22Rv1 (cell line): ENCODE results near the gene SULT1A1.
"Not testable (repeated sequence)": the region's sequence is repeated elsewhere in the genome, so short reads cannot be mapped to it uniquely, and the experiment has no call there.

Source experiments
- H3K27ac ChIP-seq: fragments of 450-650 bp; 2 replicates; pipeline ENCODE4 v1.5.1; 2017
- ZFX ChIP-seq: fragments of 450-650 bp; IDR thresholded peaks from 2 replicates; pipeline ENCODE4 v1.6.1; 2017; ENCODE audit warnings: antibody characterized with exemption, borderline replicate concordance
- TF ChIP-seq, protein P1 (sequence below): fragments of 450-650 bp; IDR thresholded peaks from 2 replicates; pipeline ENCODE4 v1.5.1; 2017; ENCODE audit warnings: mild to moderate bottlenecking

The SULT1A1 gene

DNA sequence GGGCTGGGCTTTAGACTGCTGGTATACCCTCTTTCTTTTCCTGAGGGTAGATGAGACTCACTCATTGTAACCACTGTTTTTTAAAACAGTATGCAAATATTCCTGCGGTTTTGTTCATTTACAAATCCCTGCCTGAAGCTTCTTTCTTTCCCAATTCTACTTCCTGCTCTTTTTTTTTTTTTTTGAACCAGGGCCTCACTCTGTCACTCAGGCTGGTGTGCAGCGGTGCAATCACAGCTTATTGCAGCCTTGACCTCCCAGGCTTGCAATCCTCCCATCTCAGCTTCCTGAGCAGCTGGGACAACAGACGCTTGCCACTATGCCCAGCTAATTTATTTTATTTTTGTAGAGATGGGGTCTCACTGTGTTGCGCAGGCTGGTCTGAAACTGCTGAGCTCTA lies 8.0 kb upstream of the SULT1A1 start:
- no peak for TF ChIP-seq ZFX
- TF ChIP-seq, protein P1, sequence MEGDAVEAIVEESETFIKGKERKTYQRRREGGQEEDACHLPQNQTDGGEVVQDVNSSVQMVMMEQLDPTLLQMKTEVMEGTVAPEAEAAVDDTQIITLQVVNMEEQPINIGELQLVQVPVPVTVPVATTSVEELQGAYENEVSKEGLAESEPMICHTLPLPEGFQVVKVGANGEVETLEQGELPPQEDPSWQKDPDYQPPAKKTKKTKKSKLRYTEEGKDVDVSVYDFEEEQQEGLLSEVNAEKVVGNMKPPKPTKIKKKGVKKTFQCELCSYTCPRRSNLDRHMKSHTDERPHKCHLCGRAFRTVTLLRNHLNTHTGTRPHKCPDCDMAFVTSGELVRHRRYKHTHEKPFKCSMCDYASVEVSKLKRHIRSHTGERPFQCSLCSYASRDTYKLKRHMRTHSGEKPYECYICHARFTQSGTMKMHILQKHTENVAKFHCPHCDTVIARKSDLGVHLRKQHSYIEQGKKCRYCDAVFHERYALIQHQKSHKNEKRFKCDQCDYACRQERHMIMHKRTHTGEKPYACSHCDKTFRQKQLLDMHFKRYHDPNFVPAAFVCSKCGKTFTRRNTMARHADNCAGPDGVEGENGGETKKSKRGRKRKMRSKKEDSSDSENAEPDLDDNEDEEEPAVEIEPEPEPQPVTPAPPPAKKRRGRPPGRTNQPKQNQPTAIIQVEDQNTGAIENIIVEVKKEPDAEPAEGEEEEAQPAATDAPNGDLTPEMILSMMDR = no peak
- H3K27ac ChIP-seq = no peak overlapping the region

DNA sequence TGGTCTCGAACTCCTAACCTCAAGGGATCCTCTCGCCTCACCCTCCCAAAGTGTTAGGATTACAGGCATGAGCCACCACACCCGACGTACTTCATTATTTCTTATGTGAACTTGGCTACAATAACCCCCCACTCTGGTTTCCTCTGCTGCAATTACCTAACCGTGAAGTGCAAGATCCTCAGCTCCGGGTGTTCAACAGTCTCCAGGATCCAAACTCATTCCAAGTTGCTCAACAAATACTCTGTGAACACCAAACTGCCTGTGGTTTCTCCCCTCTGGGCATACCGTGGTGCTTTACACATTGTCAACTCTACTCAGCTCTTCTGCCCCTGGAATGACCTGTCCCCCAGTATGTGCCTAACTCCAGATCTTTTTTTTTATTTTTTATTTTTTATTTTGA lies 6.8 kb upstream of the SULT1A1 start:
- no peak for TF ChIP-seq ZFX
- TF ChIP-seq, protein P1 = no peak
- H3K27ac ChIP-seq = no peak overlapping the region

DNA sequence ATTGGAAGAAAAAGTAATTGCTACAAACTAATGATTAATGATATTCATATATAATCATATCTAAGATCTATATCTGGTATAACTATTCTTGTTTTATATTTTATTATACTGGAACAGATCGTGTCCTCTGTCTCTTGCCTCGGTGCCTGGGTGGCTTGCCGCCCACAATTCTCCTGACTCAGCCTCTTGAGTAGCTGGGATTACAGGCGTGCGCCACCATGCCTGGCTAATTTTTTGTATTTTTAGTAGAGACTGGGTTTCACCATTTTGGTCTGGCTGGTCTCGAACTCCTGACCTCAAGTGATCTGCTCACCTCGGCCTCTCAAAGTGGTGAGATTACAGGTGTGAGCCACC lies 6.4 kb upstream of the SULT1A1 start:
- TF ChIP-seq, protein P1 = peak; percentile 42
- H3K27ac ChIP-seq = not testable (repeated sequence)

DNA sequence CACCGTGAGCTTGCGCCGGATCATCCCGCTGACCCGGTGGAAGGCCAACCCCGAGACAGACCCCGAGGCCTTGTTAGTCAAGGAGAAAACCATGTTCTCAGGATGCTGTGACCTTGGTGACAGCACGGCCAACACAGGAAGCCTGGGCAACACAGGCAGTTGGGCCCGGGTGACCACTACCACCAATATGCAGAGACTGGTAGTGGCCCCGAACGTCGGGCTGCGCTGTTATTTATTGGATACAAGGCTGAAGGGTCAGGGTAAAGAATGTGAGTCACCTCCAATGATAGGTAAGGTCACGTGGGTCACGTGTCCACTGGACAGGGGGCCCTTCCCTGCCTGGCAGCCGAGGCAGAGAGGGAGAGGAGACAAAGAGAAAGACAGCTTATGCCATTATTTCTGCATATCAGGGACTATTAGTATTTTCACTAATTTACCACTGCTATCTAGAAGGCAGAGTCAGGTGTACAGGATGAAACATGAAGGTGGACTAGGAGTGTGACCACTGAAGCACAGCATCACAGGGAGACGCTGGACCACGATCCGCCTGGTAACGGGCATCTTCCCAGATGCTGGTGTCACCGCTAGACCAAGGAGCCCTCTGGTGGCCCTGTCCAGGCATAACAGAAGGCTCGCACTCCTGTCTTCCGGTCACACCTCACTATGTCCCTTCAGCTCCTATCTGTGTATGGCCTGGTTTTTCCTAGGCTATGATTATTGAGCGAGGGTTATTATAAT lies 5.8 kb upstream of the SULT1A1 start:
- TF ChIP-seq, protein P1 = peak; percentile 79
- not testable (repeated sequence) for H3K27ac ChIP-seq

DNA sequence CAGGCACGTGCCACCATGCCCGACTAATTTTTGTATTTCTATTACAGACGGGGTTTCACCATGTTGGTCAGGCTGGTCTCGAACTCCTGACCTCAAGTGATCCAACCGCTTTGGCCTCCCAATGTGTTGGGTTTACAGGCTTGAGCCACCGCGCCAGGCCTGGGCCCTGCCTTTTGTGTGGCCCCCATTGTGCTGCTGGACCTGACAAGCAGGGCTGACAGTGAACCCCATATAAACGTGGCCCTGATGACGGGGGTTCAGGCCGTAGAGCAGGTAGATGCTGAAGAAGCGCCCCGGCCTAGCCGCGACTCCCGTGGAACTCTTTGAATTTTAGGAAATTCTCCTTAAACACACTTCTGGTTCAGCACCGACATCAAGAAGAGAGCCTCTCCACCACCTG lies 4.7 kb upstream of the SULT1A1 start:
- not testable (repeated sequence) for H3K27ac ChIP-seq

DNA sequence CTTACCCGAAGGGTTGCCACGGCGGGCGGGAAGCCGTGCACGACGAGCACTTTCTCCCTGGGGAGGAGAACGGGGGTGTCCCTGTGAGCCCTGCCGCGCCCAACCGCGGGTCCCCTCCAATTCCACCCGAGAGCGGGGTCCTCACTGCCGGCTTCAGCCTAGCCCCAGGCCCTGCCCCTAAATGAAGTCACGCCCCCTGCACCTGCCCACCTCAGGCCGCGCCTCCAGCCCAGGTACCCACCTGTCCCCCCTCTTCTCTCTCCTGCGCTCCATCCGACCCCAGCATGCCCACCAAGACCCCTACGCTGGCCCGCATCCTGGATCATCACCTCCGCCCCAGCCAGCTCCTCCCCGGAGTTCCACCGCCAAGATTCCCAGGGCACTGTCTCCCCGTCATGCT lies 4.1 kb upstream of the SULT1A1 start:
- H3K27ac ChIP-seq = not testable (repeated sequence)

DNA sequence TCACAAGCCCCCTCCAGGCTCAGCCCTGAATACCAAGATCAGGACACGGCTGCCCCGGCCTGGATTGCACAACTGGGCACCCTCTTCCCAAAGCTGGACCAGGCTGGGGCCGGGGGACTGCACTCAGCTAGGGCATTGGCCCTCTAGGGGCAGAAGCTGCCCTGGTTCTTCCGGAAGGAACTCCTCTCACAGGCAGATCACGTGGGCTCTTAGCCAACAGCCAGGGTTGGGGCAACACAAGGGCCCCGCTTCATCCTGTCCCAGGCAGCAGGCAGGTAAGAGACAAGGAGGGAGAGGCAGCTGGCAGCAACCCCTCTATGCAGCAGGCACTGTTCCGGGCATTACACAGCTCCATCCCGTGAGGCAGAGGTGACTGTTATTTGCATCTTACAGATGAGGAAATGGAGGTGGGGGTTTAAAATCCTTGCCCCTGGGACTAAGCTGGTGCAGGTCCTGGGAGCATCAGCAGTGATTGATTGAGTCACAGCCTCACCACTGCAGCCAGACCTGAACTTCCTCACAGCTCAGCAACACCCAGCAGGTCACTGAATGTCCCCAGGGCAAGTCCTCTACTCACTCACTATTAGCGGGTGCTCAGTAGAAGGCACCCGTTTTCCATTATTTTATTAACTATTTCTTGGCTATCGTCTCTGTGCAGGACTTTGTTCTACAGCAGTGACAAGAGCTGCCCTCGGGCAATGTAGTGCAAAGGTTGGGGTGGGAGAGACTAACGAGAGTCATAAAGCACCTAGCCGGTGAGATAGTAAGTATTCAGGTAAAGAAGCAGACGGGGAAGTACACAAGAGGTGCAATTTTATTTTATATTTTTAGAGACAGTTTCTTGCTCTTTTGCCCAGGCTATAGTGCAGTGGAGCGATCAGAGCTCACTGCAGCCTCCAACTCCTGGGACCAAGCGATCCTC lies 2.8 kb upstream of the SULT1A1 start:
- not testable (repeated sequence) for H3K27ac ChIP-seq

DNA sequence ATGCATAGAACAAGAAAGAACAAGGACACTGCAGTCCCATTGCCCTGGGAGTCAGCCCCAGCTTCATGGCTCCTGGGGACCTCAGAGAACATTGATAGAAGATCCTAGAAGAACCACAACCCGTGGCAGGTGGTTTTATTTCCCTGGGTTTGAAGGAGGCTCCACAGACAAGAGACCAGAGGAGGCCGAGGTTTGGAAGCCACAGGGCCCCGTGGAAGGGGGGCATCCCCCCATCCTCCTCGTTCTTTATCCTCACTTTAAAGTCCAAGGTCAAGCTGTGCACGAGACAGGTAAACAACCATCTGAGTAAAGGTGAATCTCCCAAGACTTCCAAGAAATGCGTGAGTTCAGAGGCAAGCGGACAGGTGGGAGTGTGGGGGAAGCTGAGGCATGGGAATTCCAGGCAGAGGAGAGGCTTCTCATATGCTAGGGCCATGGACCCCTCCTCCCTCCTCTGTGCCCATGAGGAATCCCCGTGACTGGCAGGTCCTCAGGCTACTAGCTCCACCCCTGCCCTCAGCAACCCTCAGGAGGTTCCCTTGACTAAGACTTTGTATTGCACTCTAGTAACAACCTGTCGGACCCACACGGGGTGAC lies 849 bp upstream of the SULT1A1 start:
- TF ChIP-seq, protein P1 = no peak
- no peak for TF ChIP-seq ZFX
- H3K27ac ChIP-seq = no peak overlapping the region

DNA sequence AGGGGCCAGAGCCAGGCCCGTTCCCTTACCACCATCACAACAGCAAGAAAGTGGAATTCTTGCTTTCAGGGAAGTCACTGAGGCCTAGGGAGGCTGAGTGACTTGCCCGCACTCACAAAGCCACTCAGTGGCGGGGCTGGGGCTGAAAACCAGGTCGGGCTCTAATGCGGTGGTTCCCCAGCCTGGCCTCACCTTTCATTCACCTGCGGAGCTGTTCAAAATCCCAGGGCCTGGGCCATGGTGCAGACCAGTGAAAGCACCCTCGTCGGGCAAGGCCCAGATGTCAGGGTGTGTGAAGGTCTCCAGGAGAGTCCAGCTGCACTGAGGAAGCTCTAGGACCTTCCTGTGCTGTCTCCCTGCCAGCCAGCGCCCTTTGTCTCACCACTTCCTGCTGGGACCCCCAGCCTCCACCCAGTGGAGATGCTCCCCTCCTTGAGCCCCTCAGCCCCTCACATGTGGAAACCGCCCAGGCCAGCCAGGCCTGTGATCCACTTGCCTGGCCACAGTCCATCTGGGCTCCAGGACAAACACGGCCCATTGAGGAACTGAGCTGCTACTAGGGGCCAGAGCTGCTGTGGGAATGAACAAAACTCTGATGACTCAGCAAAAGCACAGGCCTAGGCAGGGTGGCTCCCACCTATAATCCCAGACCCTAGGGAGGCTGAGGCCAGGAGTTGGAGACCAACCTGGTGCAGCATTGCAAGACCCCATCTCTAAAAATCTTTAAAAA lies 812 bp downstream of the SULT1A1 start:
- H3K27ac ChIP-seq = not testable (repeated sequence)

DNA sequence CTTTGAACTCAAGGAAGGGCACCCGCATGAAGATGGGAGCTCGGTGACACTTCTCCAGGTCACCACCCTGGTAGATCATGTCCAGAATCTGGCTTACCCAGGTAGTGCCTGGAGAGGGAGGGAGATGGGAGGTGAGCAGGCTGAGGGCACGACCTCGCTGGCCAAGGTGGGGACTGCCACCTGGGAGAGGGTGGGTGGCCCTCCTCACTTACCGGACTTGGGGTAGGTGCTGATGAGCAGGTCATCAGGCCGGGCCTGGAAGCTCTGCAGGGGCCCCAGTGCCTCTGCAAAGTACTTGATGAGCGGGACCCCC lies 1.4 kb downstream of the SULT1A1 start:
- H3K27ac ChIP-seq = not testable (repeated sequence)

DNA sequence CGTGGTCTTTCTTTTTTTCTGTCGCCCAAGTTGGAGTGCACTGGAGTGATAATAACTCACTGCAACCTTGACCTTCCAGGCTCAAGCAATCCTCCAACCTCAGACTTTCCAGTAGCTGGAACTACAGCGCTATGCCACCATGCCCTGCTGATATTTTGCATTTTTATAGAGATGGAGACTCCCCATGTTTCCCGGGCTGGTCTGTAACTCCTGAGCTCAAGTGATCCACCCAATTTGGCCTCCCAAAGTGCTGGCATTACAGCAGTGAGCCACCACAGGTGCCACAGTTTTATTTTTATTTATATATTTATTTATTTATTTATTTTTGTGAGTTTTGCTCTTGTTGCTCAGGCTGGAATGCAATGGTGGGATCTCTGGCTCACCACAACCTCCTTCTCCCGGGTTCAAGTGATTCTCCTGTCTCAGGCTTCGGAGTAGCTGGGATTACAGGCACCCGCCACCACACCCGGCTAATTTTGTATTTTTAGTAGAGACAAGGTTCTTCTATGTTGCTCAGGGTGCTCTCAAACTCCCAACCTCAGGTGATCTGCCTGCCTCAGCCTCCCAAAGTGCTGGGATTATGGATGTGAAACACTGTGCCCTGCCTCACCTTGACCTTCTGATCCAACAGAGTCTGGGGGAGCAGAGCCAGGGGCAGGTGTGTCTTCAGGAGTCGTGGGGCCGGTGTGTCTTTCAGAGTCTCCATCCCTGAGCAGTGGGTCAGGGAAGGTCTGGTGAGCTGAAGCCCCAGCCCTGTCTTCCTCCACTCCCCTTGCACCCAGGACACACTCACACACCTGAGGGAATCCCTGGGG lies 2.0 kb downstream of the SULT1A1 start:
- not testable (repeated sequence) for H3K27ac ChIP-seq
